Endothelial cell of umbilical vein (primary cell): ENCODE results near the gene UNC50. TPM values are rescaled to one million over a fixed set of nuclear protein-coding genes. Genes with fewer than 3 reads are reported as not detected.

Source experiments
- BruUV-seq: library from RNA; stranded (reverse); fragments of 400-500 nt; replicated peaks from 2 replicates; lab custom pipeline; 2021; lab: Mats Ljungman, UMichigan
- CTCF ChIA-PET: fragments of 300-600, 350-600 bp; sonication (Branson Sonifier 250); formaldehyde crosslinking; loops from one replicate; lab custom pipeline; 2021; ENCODE audit warnings: antibody characterized with exemption, inconsistent platforms; lab: Charles Lee
- POLR2A ChIA-PET: fragments of 300-600, 350-600 bp; sonication (Branson Sonifier 250); formaldehyde crosslinking; loops from one replicate; lab custom pipeline; 2021; ENCODE audit warnings: antibody characterized with exemption, inconsistent platforms; lab: Charles Lee
- DNase-seq: peaks from one replicate; pipeline ENCODE4 v3.0.0-alpha.2; 2011; ENCODE audit warnings: low read depth, low spot score
- FAIRE-seq: peaks from 2 replicates; lab custom pipeline; 2011; peaks lifted over from hg19 to GRCh38; lab: Jason Lieb, UNC
- H2AFZ ChIP-seq: 2 replicates; pipeline ENCODE4 v1.6.0; 2012; ENCODE audit warnings: low read depth, low read length, control low read depth, inconsistent platforms
- H3K27ac ChIP-seq: 2 replicates; pipeline ENCODE4 v1.5.1; 2011; ENCODE audit warnings: low read depth, mild to moderate bottlenecking, control low read depth, low read length, moderate library complexity; ENCODE audit not compliant: insufficient read depth
- H3K27me3 ChIP-seq, 2 experiments: 2 replicates each; pipeline versions ENCODE4 v1.6.0 to v1.6.1; 2011; ENCODE audit warnings: low read length in 2 of 2, mixed read lengths in 1 of 2; ENCODE audit not compliant: control insufficient read depth in 2 of 2, insufficient read depth in 2 of 2
- H3K36me3 ChIP-seq, 2 experiments: 2 replicates in 1 of 2; 3 replicates in 1 of 2; pipeline ENCODE4 v1.5.1; 2011; ENCODE audit warnings: low read length in 2 of 2, mild to moderate bottlenecking in 1 of 2, moderate library complexity in 1 of 2; ENCODE audit not compliant: control insufficient read depth in 2 of 2, insufficient read depth in 2 of 2; ENCODE audit errors: extremely low read depth in 1 of 2
- H3K4me1 ChIP-seq: 3 replicates; pipeline ENCODE4 v1.5.1; 2011; ENCODE audit warnings: mild to moderate bottlenecking, low read length; ENCODE audit not compliant: control insufficient read depth, insufficient read depth; ENCODE audit errors: extremely low read depth
- H3K4me2 ChIP-seq: 2 replicates; pipeline ENCODE4 v1.6.1; 2011; ENCODE audit warnings: low read length, control low read depth, mixed read lengths; ENCODE audit not compliant: insufficient read depth
- H3K4me3 ChIP-seq, 3 experiments: fragments of 200-600 bp in 1 of 3; sonication (generic), shearing (Covaris generic) in 1 of 3; replicated peaks in 1 of 3; 2 replicates each; pipeline ENCODE4 v1.5.1; 2011 to 2016; ENCODE audit warnings: control low read depth in 3 of 3, low read length in 3 of 3, mild to moderate bottlenecking in 2 of 3, inconsistent platforms in 1 of 3, low read depth in 1 of 3, moderate library complexity in 1 of 3; ENCODE audit not compliant: insufficient read depth in 1 of 3
- H3K79me2 ChIP-seq: 2 replicates; pipeline ENCODE4 v1.6.0; 2012; ENCODE audit warnings: low read length, inconsistent platforms; ENCODE audit not compliant: control insufficient read depth, insufficient read depth
- H3K9ac ChIP-seq: replicated peaks from 2 replicates; pipeline ENCODE3; 2011; ENCODE audit warnings: low read length, control low read depth; ENCODE audit not compliant: insufficient read depth; ENCODE audit errors: extremely low read depth
- H3K9me1 ChIP-seq: replicated peaks from 3 replicates; pipeline ENCODE4 v1.6.0; 2011; ENCODE audit warnings: mild to moderate bottlenecking, low read length; ENCODE audit not compliant: control insufficient read depth, insufficient read depth; ENCODE audit errors: extremely low read depth
- H3K9me3 ChIP-seq: replicated peaks from 2 replicates; pipeline ENCODE4 v1.5.1; 2012; ENCODE audit warnings: low read length, inconsistent platforms; ENCODE audit not compliant: control insufficient read depth, insufficient read depth
- H4K20me1 ChIP-seq: replicated peaks from 2 replicates; pipeline ENCODE3; 2011; ENCODE audit warnings: mild to moderate bottlenecking, low read length; ENCODE audit not compliant: control insufficient read depth, insufficient read depth; ENCODE audit errors: extremely low read depth
- CTCF ChIP-seq, 2 donors: IDR thresholded peaks; 1 replicate in 1 of 2; 2 replicates in 1 of 2; pipeline ENCODE4 v1.5.1; 2011; ENCODE audit warnings: low read length in 2 of 2, mild to moderate bottlenecking in 2 of 2, moderate library complexity in 2 of 2, control low read depth in 1 of 2, inconsistent platforms in 1 of 2, low read depth in 1 of 2; ENCODE audit not compliant: insufficient read depth in 1 of 2; ENCODE audit errors: extremely low read depth in 1 of 2
- EZH2 ChIP-seq: IDR thresholded peaks from 2 replicates; pipeline ENCODE4 v1.6.1; 2012; ENCODE audit warnings: borderline replicate concordance, low read depth, mild to moderate bottlenecking, moderate library complexity, low read length, inconsistent platforms; ENCODE audit not compliant: severe bottlenecking
- FOS ChIP-seq: IDR thresholded peaks from 2 replicates; pipeline ENCODE4 v1.6.1; 2011; ENCODE audit warnings: mild to moderate bottlenecking, low read length, moderate library complexity, borderline replicate concordance; ENCODE audit not compliant: insufficient read depth
- GATA2 ChIP-seq: IDR thresholded peaks from 2 replicates; pipeline ENCODE4 v1.7.0; 2011; ENCODE audit warnings: low read depth, mild to moderate bottlenecking, moderate library complexity, mixed read lengths, low read length; ENCODE audit not compliant: insufficient read length, insufficient read depth
- JUN ChIP-seq: IDR thresholded peaks from 2 replicates; pipeline ENCODE4 v1.6.1; 2011; ENCODE audit warnings: borderline replicate concordance, low read depth; ENCODE audit not compliant: insufficient read length, insufficient read depth
- MAX ChIP-seq: IDR thresholded peaks from 2 replicates; pipeline ENCODE4 v1.6.1; 2011; ENCODE audit not compliant: insufficient read depth, insufficient read length
- MYC ChIP-seq: IDR thresholded peaks from one replicate; pipeline ENCODE4 v1.6.1; 2011; ENCODE audit warnings: mild to moderate bottlenecking, low read depth, low read length
- POLR2A ChIP-seq: IDR thresholded peaks from 2 replicates; pipeline ENCODE4 v1.6.1; 2012; ENCODE audit warnings: low read depth, mild to moderate bottlenecking, control low read depth, low read length
- POLR2AphosphoS5 ChIP-seq: IDR thresholded peaks from 2 replicates; pipeline ENCODE4 v1.6.1; 2012; ENCODE audit warnings: low read depth, mild to moderate bottlenecking, control low read depth, low read length, moderate library complexity; ENCODE audit not compliant: insufficient read depth
- dilution Hi-C: fragments of 300-500 bp; cut with MboI; formaldehyde crosslinking; loops from one replicate; pipeline ENCODE4 v1.15.0; 2019; ENCODE audit warnings: low sequenced_read_pairs; ENCODE audit not compliant: extremely low pct_ligation_motif_present
- intact Hi-C: fragments of 100-400 bp; cut with micrococcal nuclease; formaldehyde crosslinking; loops from one replicate; pipeline ENCODE4 v1.10.0; 2022
- polyA plus RNA-seq, 4 experiments: library from polyadenylated mRNA; depleted of rRNA in 3 of 4; stranded (reverse) in 3 of 4; unstranded in 1 of 4; fragments of >200 nt; gene quantifications; 2 replicates each; pipeline versions ENCODE4 v1.2.1 to v1.2.3, GENCODE V29; 2011 to 2012; ENCODE audit warnings: missing spikeins in 1 of 4
- total RNA-seq: library from RNA; stranded (reverse); gene quantifications from 2 replicates; pipeline ENCODE4 v1.2.3, GENCODE V29; 2021

UNC50 gene
- total and polyA plus RNA-seq, 2 donors (not counting 3 experiments of a cell fraction or from before 2014, with no cell fraction given) = 33.5 to 56.6 TPM

- ChIA-PET CTCF (no interaction called here), POLR2A (no interaction called here)
- no peak for TF ChIP-seq JUN
- TF ChIP-seq POLR2A = no peak
- TF ChIP-seq GATA2 = no peak
- no peak for TF ChIP-seq MYC
- TF ChIP-seq CTCF (IDR thresholded peaks at IDR 0.05; ENCODE audit: extremely low read depth in 1 of 2, insufficient read depth in 1 of 2, low read depth in 1 of 2, low read length in 2 of 2) = no peak
- TF ChIP-seq EZH2 = no peak
- no peak for TF ChIP-seq POLR2AphosphoS5
- TF ChIP-seq MAX = no peak
- no peak for TF ChIP-seq FOS
- Histone ChIP-seq H3K9me1 (no peaks in the 10 kb centered on the region), H4K20me1 (no peaks in the 10 kb centered on the region), H3K9ac (no peak overlapping the region), H3K9me3 (no peaks in the 10 kb centered on the region), H3K4me3 (no peak overlapping the region), H3K36me3 (peaks cover 0 to 11% of the 10 kb centered on the region in 2 experiments), H3K4me2 (no peak overlapping the region), H3K27me3 (no peaks in the 10 kb centered on the region), H3K4me1 (no peaks in the 10 kb centered on the region), H2AFZ (no peak overlapping the region), H3K27ac (no peak overlapping the region), H3K79me2 (no peaks in the 10 kb centered on the region)
- dilution Hi-C loops = no loop called here
- DNase-seq (no peak), FAIRE-seq (no peak)
- intact Hi-C loops = no loop called here
- no TSS peak for BruUV-seq
These were observed 31.6 kb upstream of the UNC50 start for GRCh38 chr2:98576666-98577312.
